NCI-H2107 treated with DMSO at 0.1 percent for 48 hours (cell line): ENCODE data around the gene SLC26A9.

Experiments used
- DNase-seq: peaks from one replicate; lab custom pipeline; 2025; ENCODE audit not compliant: unreplicated experiment; lab: John Stamatoyannopoulos, UW

Gene SLC26A9

DNA sequence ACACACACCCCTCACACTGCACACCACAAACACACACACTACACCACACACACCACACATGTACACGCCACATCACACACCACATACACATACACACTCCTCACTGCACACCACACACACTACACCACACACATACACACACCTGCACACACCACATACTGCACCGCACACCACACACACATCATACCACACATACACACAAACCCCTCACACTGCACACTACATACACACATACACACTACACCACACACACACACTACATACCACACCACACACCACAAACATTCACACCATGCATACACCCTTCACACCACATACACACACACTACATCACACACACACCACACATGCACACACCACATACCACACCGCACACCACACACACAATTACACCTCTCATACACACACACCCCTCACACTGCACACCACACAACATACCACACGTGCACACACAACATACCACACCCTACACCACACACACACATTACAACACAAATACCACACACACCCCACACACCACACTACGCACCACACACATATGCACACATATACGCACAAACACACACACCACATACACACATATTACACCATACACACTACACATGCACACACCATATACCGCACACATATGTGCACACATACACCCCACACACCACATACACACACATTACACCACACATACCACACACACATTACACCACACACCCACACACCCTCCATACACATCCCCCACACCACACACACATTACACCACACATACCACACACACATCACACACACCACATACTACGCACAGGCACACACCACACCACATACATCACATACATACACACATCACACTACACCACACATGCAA lies 30.3 kb upstream of the SLC26A9 start:
- DNase-seq = no peak

- no peak for DNase-seq
Observed at GRCh38 chr1:205972491-205973168, 29.4 kb upstream of the SLC26A9 start.

DNA sequence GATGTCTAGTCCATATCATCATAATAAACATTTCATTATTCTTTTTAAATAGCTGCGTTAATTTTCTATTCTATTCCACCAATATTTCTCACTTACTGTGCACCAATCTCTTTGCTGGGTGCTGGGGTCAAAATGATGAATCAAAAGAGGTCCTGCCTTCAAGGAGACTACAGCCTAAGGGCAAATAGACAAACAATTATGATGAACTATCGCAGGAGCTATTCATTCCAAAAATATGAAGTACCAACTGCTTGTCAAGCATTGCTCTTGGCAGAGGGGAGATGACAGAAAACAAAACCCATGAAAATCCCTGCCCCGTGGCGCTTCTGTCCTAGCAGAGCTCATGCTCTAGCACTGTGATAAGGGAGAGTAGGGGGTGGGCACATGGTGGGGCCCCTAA lies 28.8 kb upstream of the SLC26A9 start:
- no peak for DNase-seq

DNA sequence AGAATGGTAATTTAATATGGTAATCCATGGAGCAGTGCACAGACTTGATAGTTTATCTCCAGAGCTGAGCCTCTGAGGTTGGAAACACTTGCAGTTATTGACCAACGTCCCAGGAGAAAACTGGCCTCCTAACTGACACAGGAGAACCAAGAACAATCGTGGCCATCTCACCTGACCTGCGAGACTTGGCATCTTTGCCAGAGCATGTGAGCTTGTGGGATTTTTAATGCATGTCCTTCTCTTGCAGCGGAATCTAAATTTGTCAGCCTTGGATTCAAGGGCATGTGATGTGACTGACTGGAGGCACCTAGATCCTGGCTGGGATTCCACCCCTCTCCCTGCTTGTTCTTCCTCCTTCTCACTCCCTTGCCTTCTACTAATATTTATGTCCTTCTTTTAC lies 27.8 kb upstream of the SLC26A9 start:
- DNase-seq = peak; percentile 86

- peak; percentile 79 for DNase-seq
Observed at GRCh38 chr1:205970486-205970885, 27.2 kb upstream of the SLC26A9 start.

GRCh38 chr1:205969229-205969628 lies 26.0 kb upstream of the SLC26A9 start:
- DNase-seq = no peak

- DNase-seq = peak; percentile 31
Observed at GRCh38 chr1:205967554-205968335, 24.5 kb upstream of the SLC26A9 start.

DNA sequence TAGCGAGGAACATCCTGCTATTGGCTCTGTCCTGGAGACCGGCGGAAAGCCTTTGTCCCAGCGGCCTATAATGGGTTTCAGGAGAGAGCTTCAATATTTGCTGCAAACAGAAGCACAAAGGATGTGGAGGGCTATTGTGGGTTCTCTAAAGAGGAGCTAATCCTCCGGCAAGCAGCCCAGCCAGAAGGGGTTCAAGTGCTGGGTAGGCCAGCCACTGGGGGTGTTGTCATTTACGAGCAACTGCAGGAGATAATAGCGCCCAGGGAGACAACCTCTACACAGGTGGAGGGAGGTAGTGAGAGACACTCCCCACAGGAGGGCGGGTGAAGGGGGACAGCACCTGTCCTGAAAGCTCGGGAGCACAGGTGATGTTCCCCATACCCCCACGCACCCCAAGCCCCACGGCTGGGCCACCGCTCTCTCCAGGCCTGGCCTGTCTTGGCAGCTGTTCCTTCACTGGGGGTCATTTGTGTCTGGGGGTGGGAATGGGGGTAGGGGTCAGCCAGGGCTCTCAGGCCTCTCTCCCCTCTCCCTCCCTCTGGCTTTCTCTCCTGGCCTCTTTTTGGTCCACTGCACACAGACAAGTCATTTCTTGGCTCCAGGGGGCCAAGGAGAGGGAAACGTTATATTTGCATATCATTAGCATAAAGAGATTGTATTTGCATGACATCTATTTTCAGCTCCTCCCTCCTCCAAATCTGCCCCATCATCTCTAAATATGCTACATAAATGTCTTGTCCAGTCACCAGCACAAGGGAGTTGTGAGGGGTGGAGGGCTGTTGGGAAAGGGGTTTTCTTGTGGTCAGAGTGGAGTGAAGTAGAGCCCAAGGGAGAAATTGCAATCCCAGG lies 22.0 kb upstream of the SLC26A9 start:
- peak; percentile 98 for DNase-seq

DNA sequence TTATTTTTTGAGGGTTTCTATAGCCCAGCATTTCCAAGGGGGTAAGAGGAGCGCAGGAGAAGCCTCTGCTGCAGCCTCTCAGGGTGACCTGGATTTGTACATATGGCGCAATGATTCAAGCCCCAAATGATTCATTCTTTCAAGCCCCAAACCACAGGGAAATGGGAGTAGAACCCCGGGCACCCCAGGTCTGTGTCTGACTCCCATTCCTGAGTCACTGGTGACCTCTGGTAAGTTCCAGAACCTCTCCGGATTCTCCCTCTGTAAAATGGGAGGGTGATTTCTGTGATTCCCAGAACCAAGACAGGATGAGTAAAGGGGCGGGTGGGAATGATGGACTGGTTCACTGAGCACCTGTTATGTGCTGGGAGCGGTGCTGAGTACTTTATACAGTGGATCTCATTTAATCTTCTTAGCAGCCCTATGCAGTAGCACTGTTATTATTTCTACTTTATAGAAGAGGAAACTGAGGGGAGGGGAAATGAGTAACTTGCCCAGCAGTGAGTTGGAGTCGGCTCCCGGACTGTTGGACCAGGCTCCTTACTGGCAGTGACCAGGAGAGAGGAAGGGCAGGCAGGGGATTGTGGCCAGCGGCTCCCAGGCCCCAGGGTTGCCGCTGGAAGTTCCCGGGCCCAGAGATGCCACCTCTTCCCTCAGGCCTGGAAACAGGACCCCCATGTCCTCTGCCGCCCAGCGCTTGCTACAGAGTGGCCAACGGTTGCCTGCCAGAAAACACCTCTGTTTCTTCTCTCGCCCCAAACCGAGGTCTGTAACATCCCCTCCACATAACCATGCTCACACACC lies 20.3 kb upstream of the SLC26A9 start:
- DNase-seq = no peak

GRCh38 chr1:205962821-205963221 lies 19.6 kb upstream of the SLC26A9 start:
- peak; percentile 26 for DNase-seq

GRCh38 chr1:205961991-205962820 lies 18.9 kb upstream of the SLC26A9 start:
- peak; percentile 81 for DNase-seq

DNA sequence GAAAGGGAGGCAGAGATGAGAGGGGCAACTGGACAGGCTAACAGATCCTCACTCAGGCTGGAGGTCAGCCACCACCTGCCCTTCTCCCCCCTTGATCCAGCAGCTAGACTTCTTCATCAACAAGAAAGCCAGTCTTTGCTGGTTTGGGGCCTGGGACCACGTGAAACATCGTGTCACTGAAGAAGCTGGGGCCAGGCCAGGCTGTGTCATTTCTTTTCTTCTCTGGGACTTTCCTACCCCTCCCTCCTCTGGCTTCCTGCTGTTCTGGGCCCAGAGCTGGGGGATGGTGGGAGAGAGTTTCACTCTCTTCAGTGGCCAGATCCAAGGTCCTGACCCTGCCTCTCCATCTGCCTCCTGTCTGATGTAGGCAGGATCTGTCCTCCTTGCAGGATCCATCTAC lies 18.1 kb upstream of the SLC26A9 start:
- DNase-seq = no peak

- no peak for DNase-seq
Observed at GRCh38 chr1:205959789-205960188, 16.5 kb upstream of the SLC26A9 start.

- DNase-seq = no peak
Observed at GRCh38 chr1:205955499-205955898, 12.2 kb upstream of the SLC26A9 start.

GRCh38 chr1:205954819-205955404 lies 11.7 kb upstream of the SLC26A9 start:
- peak; percentile 60 for DNase-seq

DNA sequence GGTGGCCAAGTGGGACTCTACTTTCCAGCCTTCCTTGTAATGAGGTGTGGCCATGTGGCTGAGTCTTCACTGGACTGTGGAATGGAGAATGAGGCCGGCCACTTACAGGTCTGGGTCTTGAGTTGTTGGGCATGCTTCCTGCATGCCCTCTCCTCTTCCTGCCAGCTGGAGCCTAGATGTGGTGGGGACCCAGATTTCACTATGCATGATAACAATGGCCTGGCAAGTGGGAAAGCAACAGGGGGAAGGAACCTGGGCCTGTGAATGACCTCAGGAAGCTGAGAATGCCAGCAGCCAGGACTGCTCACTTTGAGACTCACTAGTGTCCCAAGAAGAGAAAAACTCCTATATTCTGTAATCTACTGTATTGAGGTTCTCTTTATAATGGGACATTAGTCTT lies 8.5 kb upstream of the SLC26A9 start:
- no peak for DNase-seq

GRCh38 chr1:205950826-205951549 lies 7.7 kb upstream of the SLC26A9 start:
- peak; percentile 89 for DNase-seq

GRCh38 chr1:205950280-205950679 lies 7.0 kb upstream of the SLC26A9 start:
- no peak for DNase-seq
